A673 (cell line): ENCODE measurements around the gene CDK3. TPM values are rescaled to one million over a fixed set of nuclear protein-coding genes. Genes with fewer than 3 reads are reported as not detected.

ENCODE experiments used
- BruUV-seq: library from RNA; stranded (reverse); fragments of 400-500 nt; replicated peaks from 2 replicates; lab custom pipeline; 2021; lab: Mats Ljungman, UMichigan
- CTCF ChIA-PET: fragments of 300-600 bp; sonication (Branson Sonifier 250); formaldehyde crosslinking; loops from one replicate; lab custom pipeline; 2022; ENCODE audit warnings: antibody characterized with exemption; lab: Charles Lee
- POLR2A ChIA-PET: fragments of 300-600 bp; sonication (Branson Sonifier 250); formaldehyde crosslinking; loops from one replicate; lab custom pipeline; 2022; ENCODE audit warnings: antibody characterized with exemption; ENCODE audit not compliant: low non-redundant PET; lab: Charles Lee
- DNase-seq: peaks from one replicate; pipeline ENCODE4 v3.0.0-alpha.2; 2015; ENCODE audit warnings: low spot score
- H3K27ac ChIP-seq: fragments of 200-600 bp; sonication (generic); 2 replicates; pipeline ENCODE4 v1.5.1; 2016; ENCODE audit warnings: mixed run types, low read depth, mild to moderate bottlenecking, mixed read lengths, antibody characterized with exemption, low read length; ENCODE audit not compliant: poor library complexity, severe bottlenecking
- H3K27me3 ChIP-seq: fragments of 200-600 bp; sonication (generic); replicated peaks from 2 replicates; pipeline ENCODE4 v1.6.1; 2017; ENCODE audit warnings: mixed run types, low read depth, mild to moderate bottlenecking, mixed read lengths, antibody characterized with exemption, low read length; ENCODE audit not compliant: insufficient read depth, poor library complexity
- H3K36me3 ChIP-seq: fragments of 200-600 bp; sonication (generic); 2 replicates; pipeline ENCODE4 v1.6.1; 2016; ENCODE audit warnings: mixed run types, mild to moderate bottlenecking, mixed read lengths, antibody characterized with exemption, low read length; ENCODE audit not compliant: insufficient read depth, poor library complexity, severe bottlenecking
- H3K4me1 ChIP-seq: fragments of 200-600 bp; sonication (generic); 2 replicates; pipeline ENCODE4 v1.6.1; 2017; ENCODE audit warnings: mixed run types, mild to moderate bottlenecking, mixed read lengths, antibody characterized with exemption, low read length; ENCODE audit not compliant: insufficient read depth, poor library complexity, severe bottlenecking
- H3K4me3 ChIP-seq: fragments of 200-600 bp; sonication (generic); 2 replicates; pipeline ENCODE4 v1.5.1; 2016; ENCODE audit warnings: low read depth, mixed run types, mild to moderate bottlenecking, mixed read lengths, low read length; ENCODE audit not compliant: poor library complexity, severe bottlenecking
- H3K9me3 ChIP-seq: fragments of 200-600 bp; sonication (generic); 2 replicates; pipeline ENCODE4 v1.6.1; 2016; ENCODE audit warnings: mixed run types, low read depth, mild to moderate bottlenecking, mixed read lengths, antibody characterized with exemption, low read length; ENCODE audit not compliant: poor library complexity, severe bottlenecking
- CTCF ChIP-seq: fragments of 300-800, 200-600 bp; sonication (generic); conservative IDR thresholded peaks from 2 replicates; pipeline ENCODE4 v1.5.1; 2017; ENCODE audit warnings: low read depth, mild to moderate bottlenecking, antibody characterized with exemption, low read length, moderate library complexity, mixed read lengths
- EZH2 ChIP-seq: fragments of 200-600 bp; sonication (generic); IDR thresholded peaks from 2 replicates; pipeline ENCODE4 v1.6.1; 2017; ENCODE audit warnings: borderline replicate concordance, low read depth, mild to moderate bottlenecking, mixed read lengths, antibody characterized with exemption, low read length; ENCODE audit not compliant: poor library complexity, severe bottlenecking
- intact Hi-C: fragments of 100-400 bp; cut with micrococcal nuclease; formaldehyde crosslinking; loops from one replicate; pipeline ENCODE4 v1.10.0; 2022; ENCODE audit not compliant: unreplicated experiment
- total RNA-seq: library from RNA; stranded (reverse); gene quantifications from 2 replicates; pipeline ENCODE4 v1.2.3, GENCODE V29; 2021

Gene CDK3
- total RNA-seq, 1 experiment from 2014 or later = 10.0 TPM

DNA sequence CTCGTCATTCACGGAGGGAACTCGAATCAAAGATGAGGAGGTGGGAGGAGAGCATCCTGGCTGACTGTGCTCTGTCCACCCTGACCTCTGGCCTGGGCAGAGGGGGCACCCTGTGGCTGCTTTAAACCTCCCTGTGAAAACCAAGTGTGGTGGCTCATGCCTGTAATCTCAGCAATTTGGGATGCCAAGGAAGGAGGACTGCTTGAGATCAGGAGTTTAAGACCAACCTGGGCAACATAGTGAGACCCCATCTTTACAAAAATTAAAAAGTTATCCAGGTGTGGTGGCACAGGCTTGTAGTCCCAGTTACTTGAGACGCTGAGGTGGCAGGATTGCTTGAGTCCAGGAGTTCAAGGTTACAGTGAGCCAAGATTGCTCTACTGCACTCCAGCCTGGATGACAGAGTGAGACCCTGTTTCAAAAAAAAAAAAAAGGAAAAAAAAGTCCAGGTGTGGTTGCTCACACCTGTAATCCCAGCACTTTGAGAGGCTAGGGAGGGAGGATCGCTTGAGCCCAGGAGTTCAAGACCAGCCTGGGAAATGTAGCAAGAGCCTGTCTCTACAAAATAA is 5.8 kb upstream of the CDK3 start:
- H3K27ac ChIP-seq = no peak overlapping the region
- TF ChIP-seq CTCF = no peak
- TF ChIP-seq EZH2 = no peak
- POLR2A ChIA-PET = no interaction called here
- no peak for DNase-seq
- H3K36me3 ChIP-seq = peaks cover 6% of the 10 kb centered on the region
- H3K4me3 ChIP-seq = no peak overlapping the region
- H3K27me3 ChIP-seq = no peaks in the 10 kb centered on the region
- CTCF ChIA-PET = no interaction called here
- H3K9me3 ChIP-seq = no peaks in the 10 kb centered on the region
- BruUV-seq = no TSS peak
- H3K4me1 ChIP-seq = no peaks in the 10 kb centered on the region
- intact Hi-C loops = no loop called here

- POLR2A ChIA-PET = no interaction called here
- no peak for DNase-seq
- CTCF ChIA-PET = no interaction called here
- intact Hi-C loops = no loop called here
- peaks cover 6% of the 10 kb centered on the region for H3K36me3 ChIP-seq
- H3K27ac ChIP-seq = no peak overlapping the region
- H3K27me3 ChIP-seq = no peaks in the 10 kb centered on the region
- H3K4me3 ChIP-seq = no peak overlapping the region
- TF ChIP-seq CTCF = no peak
- no peak for TF ChIP-seq EZH2
- no TSS peak for BruUV-seq
- H3K9me3 ChIP-seq = no peaks in the 10 kb centered on the region
- no peaks in the 10 kb centered on the region for H3K4me1 ChIP-seq
Measured at GRCh38 chr17:75995385-75995925, 5.2 kb upstream of the CDK3 start.

- Histone ChIP-seq H3K36me3 (no peaks in the 10 kb centered on the region), H3K9me3 (no peaks in the 10 kb centered on the region), H3K4me1 (no peaks in the 10 kb centered on the region), H3K27ac (peak overlapping the region; percentile 54), H3K4me3 (no peak overlapping the region), H3K27me3 (no peaks in the 10 kb centered on the region)
- intact Hi-C loops = no loop called here
- no TSS peak for BruUV-seq
- ChIA-PET POLR2A (no interaction called here), CTCF (interaction anchor here (0.6 kb wide), 2 partner anchors 9 to 619 kb away, joined by 3 read pairs; no protein-coding TSS in a partner anchor)
- TF ChIP-seq CTCF (no peak), EZH2 (no peak)
- peak; percentile 31 for DNase-seq
Measured at GRCh38 chr17:75996665-75997590, 3.7 kb upstream of the CDK3 start.
